T-helper 22 cell (primary cell): ENCODE measurements around the gene SNRPD2.
"Not testable (repeated sequence)": the region's sequence is repeated elsewhere in the genome, so short reads cannot be mapped to it uniquely, and the experiment has no call there.

Source experiments
- DNase-seq: peaks from one replicate; pipeline ENCODE4 v3.0.0-alpha.2; 2020; ENCODE audit warnings: low read depth

SNRPD2 gene

GRCh38 chr19:45705115-45705514 is 13.4 kb upstream of the SNRPD2 start:
- DNase-seq, result no peak

GRCh38 chr19:45701676-45702075 is 9.9 kb upstream of the SNRPD2 start:
- DNase-seq, result no peak

- DNase-seq, result peak; percentile 39
These were observed 1.5 kb upstream of the SNRPD2 start for GRCh38 chr19:45693106-45693788.

GRCh38 chr19:45692187-45693105 is 693 bp upstream of the SNRPD2 start, which contains the start of gene QPCTL:
Gene QPCTL (plus strand): TSS chr19:45692666. CDS start chr19:45692704, 38 bp downstream.
- DNase-seq, result peak; percentile 97

DNA sequence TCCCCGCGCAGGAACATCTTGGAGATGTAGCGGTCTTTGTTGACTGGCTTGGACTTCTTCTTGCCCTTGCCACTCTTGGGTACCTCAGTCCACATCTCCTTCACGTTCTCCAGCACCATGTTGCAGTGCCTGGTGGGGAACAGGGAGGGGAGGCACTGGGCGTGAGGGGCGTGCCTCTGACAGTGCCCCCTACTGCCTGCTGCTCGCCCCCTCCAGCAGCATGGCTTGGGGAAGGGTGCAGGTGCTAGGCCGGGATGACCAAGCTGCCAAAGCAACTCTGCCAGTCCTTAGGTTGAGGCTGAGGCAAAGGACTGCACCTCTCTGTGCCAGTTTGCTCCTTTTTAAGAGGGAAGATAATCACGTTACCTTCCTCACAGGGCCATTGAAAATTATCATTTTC is 4.2 kb downstream of the SNRPD2 start:
- DNase-seq, result no peak

- not testable (repeated sequence) for DNase-seq
These were observed 6.7 kb downstream of the SNRPD2 start for GRCh38 chr19:45685045-45685444.

GRCh38 chr19:45682908-45683307 is 8.8 kb downstream of the SNRPD2 start:
- no peak for DNase-seq

DNA sequence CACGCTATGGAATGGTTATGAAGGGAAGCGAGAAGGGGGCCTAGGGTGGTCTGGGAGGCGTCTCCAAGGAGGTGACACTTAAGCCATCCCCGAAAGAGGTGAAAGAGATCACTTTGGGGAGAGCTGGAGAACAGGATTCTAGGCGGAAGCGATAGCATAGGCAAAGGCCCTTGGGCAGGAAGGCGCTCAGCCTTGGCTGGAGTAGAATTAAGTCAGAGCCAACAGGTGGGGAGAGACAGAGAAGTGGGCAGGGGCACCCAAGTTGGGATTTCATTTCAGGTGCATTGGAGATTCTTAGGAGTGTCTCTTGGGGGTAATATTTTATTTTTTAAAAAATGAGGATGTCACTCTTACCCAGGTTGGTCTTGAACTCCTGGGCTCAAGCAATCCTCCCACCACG is 9.6 kb downstream of the SNRPD2 start:
- no peak for DNase-seq

- peak; percentile 66 for DNase-seq
These were observed 10.2 kb downstream of the SNRPD2 start for GRCh38 chr19:45681391-45682015.

DNA sequence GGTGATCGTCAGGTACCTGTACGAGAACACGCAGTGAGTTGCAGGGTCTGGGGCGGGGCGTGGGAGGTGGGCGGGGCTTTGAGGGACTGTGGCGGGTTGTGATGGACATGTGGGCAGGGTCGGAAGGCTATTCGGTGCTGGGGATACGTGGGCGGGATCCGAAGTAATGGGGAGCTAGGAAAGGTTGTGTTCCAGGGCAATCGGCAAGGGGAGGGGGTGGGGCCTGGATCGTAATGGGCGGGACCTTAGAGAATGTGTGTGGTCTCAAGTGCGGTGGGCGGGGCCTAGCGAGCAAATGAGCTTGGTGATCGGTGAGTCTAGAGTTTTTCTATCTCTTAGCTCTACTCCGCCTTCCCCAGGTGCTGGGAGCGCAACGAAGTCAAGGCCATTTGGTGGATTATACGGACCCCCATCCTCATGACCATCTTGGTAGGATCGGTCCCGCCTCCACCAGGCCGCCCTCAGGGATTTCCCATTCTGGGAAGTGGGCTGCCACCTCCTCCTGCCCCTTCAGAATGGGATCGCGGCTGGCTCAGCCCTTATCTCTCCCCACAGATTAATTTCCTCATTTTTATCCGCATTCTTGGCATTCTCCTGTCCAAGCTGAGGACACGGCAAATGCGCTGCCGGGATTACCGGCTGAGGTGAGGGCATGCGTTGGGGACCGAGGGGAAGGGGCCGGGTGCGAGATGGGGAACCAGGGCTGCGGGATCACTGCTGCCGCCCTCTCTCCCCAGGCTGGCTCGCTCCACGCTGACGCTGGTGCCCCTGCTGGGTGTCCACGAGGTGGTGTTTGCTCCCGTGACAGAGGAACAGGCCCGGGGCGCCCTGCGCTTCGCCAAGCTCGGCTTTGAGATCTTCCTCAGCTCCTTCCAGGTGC is 14.2 kb downstream of the SNRPD2 start:
- DNase-seq, result peak; percentile 68

DNA sequence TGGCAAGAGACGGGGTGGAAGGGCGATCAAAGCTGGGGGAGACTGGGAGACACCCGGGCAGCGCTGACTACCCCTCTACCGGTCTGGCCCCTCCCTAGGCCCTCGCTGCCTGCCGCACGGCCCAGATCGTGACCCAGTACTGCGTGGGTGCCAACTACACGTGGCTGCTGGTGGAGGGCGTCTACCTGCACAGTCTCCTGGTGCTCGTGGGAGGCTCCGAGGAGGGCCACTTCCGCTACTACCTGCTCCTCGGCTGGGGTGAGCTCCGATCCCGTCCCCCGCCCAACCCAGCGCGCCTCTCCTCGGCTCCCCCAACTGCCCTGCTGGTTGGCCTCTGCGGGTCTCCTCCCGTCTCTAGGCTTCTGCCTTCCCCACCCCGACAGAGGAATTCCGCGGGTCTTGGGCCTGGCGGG is 14.9 kb downstream of the SNRPD2 start:
- DNase-seq, result peak; percentile 40

DNA sequence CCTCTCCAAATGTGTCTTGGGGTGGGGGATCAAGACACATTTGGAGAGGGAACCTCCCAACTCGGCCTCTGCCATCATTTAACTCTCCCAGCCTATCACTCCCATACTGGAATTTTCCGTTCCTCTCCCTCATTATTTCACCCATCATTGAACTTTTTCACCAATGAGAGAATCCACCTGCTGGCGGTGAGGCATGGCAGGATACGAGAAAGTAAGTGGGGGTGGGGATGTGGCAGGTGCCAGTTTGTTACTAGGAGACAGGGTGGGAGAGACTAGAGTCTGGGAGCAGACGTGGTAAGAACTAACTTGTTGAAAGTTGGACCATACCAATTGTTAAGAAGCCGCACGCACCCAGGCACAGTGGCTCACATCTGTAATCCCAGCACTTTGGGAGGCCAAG is 16.8 kb downstream of the SNRPD2 start:
- no peak for DNase-seq

DNA sequence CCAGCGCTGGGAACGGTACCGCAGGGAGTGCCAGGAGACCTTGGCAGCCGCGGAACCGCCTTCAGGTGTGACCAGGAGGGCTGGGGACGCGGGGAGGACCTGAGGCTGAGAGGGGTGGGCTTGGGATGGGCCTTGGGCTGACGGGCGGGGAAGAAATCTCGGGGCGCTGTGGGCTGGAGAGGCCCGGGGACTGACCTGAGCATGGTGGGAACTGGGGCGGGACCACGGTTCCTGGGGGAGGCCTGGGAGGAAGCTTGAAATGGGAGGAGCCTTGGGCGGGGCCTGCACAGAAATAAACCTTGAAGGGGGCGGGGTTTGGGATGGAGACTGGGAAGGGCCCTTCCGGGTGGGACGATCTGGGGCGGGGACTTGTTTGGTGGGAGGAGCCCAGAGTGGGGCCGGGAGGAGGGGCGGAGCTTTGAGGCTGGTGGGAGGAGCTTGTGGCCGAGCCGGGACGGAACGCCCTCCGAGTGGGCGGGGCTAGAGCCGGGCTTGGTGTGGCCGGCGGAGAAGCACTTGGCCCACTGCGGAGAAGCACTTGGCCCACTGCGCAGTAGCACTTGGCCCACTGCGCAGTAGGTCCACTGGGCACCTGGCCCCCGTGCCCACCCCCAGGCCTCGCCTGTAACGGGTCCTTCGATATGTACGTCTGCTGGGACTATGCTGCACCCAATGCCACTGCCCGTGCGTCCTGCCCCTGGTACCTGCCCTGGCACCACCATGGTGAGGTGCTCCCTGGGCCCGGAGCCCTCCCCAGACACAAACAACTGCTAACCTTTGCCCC is 20.9 kb downstream of the SNRPD2 start:
- no peak for DNase-seq

DNA sequence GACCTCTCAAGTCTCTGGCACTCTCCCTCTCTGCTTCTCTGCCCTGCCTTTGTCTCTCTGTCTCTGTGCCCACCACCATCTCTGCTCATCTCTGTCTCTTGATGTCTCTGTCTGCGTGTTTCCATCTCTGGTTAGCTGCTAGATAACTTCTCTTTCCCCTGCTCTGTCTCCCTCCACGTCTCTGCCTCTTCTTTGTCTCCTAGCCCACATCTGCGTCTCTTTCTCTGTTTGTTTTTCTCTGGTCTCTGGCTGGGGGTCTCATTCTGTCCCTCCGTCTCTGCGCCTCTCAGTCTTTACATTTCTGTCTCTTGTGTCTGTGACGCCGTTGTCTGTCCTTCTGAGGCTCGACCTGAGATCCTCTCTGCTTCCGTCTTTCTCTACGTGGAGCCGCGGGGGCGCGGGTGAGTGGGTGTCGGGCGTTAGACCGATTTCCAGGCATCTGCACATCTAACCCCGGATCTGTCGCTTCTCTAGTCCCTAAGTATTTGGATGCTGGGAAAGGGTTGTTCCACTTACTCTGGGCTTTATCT is 23.3 kb downstream of the SNRPD2 start:
- DNase-seq, result no peak

GRCh38 chr19:45667620-45668341 is 24.0 kb downstream of the SNRPD2 start, which contains the start of gene GIPR:
Gene GIPR (plus strand): TSS chr19:45668221. CDS start chr19:45669521, 1,300 bp downstream.
- DNase-seq, result peak; percentile 29

DNA sequence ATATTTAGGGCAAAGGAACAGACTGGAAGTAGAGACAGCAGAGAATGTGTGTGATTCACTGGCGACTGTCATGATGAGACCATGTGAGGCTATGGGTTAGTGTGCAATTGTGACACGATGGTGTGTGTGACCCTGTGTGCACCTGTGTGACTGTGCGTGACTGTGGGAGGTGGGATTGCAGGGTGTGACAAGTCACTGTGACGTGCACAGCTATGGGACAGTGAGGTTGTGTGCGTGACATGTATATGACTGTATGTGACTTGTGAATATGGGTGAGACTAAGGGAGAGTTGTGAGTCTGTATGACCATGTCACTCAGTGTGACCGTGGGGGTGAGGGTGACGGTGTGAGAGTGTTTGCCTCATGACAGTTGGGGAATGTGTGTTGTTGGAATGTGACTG is 27.2 kb downstream of the SNRPD2 start:
- no peak for DNase-seq

GRCh38 chr19:45663800-45664199 is 28.0 kb downstream of the SNRPD2 start:
- DNase-seq, result no peak

- no peak for DNase-seq
These were observed 31.1 kb downstream of the SNRPD2 start for GRCh38 chr19:45660636-45661035.

GRCh38 chr19:45659096-45659729 is 32.5 kb downstream of the SNRPD2 start:
- no peak for DNase-seq
